Chondrocyte (in vitro differentiated cells): Measurements from ENCODE around the gene ANKRD11. TPM values are rescaled to one million over a fixed set of nuclear protein-coding genes. Genes with fewer than 3 reads are reported as not detected.

Experiments used
- DNase-seq: peaks from one replicate; pipeline ENCODE4 v3.0.0; 2021; ENCODE audit warnings: mixed read lengths, low spot score
- H3K27ac Mint-ChIP-seq: one replicate; pipeline ENCODE4 v1.8.0; 2021; ENCODE audit warnings: mild to moderate bottlenecking, moderate library complexity, mixed read lengths; ENCODE audit not compliant: unreplicated experiment
- H3K27me3 Mint-ChIP-seq: 2 replicates; pipeline ENCODE4 v1.8.0; 2021; ENCODE audit warnings: low read depth, mixed read lengths
- H3K36me3 Mint-ChIP-seq: 2 replicates; pipeline ENCODE4 v1.8.0; 2021; ENCODE audit warnings: low read depth, mixed read lengths
- H3K4me1 Mint-ChIP-seq: 2 replicates; pipeline ENCODE4 v1.8.0; 2021; ENCODE audit warnings: low read depth, mild to moderate bottlenecking, mixed read lengths
- H3K4me3 Mint-ChIP-seq: one replicate; pipeline ENCODE4 v1.8.0; 2021; ENCODE audit warnings: mild to moderate bottlenecking, moderate library complexity, mixed read lengths; ENCODE audit not compliant: unreplicated experiment
- H3K9me3 Mint-ChIP-seq: 2 replicates; pipeline ENCODE4 v1.8.0; 2021; ENCODE audit warnings: low read depth, mixed read lengths
- total RNA-seq: library from RNA; stranded (reverse); gene quantifications from 3 replicates; pipeline ENCODE4 v1.2.1, GENCODE V29; 2021
- TF ChIP-seq, protein P1 (sequence below): fragments of 200-600 bp; sonication (generic); IDR thresholded peaks from 2 replicates; pipeline ENCODE4 v1.5.0; 2021; ENCODE audit warnings: antibody characterized with exemption, mild to moderate bottlenecking, moderate library complexity

The ANKRD11 gene
- total RNA-seq, 1 donor from 2014 or later = 180 TPM

GRCh38 chr16:89219365-89219764 lies 271.0 kb downstream of the ANKRD11 start:
- H3K36me3 Mint-ChIP-seq = peaks cover 23% of the 10 kb centered on the region
- H3K27ac Mint-ChIP-seq = no peak overlapping the region
- H3K9me3 Mint-ChIP-seq = no peaks in the 10 kb centered on the region
- no peak for DNase-seq
- peaks cover 22% of the 10 kb centered on the region for H3K4me1 Mint-ChIP-seq
- no peaks in the 10 kb centered on the region for H3K27me3 Mint-ChIP-seq
- TF ChIP-seq, protein P1, sequence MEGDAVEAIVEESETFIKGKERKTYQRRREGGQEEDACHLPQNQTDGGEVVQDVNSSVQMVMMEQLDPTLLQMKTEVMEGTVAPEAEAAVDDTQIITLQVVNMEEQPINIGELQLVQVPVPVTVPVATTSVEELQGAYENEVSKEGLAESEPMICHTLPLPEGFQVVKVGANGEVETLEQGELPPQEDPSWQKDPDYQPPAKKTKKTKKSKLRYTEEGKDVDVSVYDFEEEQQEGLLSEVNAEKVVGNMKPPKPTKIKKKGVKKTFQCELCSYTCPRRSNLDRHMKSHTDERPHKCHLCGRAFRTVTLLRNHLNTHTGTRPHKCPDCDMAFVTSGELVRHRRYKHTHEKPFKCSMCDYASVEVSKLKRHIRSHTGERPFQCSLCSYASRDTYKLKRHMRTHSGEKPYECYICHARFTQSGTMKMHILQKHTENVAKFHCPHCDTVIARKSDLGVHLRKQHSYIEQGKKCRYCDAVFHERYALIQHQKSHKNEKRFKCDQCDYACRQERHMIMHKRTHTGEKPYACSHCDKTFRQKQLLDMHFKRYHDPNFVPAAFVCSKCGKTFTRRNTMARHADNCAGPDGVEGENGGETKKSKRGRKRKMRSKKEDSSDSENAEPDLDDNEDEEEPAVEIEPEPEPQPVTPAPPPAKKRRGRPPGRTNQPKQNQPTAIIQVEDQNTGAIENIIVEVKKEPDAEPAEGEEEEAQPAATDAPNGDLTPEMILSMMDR = no peak
- peak overlapping the region; percentile 40 for H3K4me3 Mint-ChIP-seq

Other genes starting within 250 kb of the ANKRD11 start
- 84.6 to 127 TPM (median 87.6 TPM) in 3 replicates for gene SPG7, start 17.8 kb upstream of the ANKRD11 start, total RNA-seq
- gene RPL13, start 70.1 kb upstream of the ANKRD11 start, total RNA-seq = 1,149 to 1,324 TPM (median 1,165 TPM) in 3 replicates
- 15.5 to 41.7 TPM (median 16.3 TPM) in 3 replicates for gene CPNE7, start 85.2 kb upstream of the ANKRD11 start, total RNA-seq
- gene DPEP1, start 123.1 kb upstream of the ANKRD11 start, total RNA-seq = not detected in 3 replicates
- 65.3 to 76.8 TPM (median 69.9 TPM) in 3 replicates for gene CHMP1A, start 167.1 kb upstream of the ANKRD11 start, total RNA-seq
- gene SPATA33, start 167.3 kb upstream of the ANKRD11 start, total RNA-seq = 8.8 to 12.6 TPM (median 10.3 TPM) in 3 replicates
- 43.7 to 63.0 TPM (median 45.8 TPM) in 3 replicates for gene CDK10, start 196.1 kb upstream of the ANKRD11 start, total RNA-seq
- gene SPATA2L, start 211.1 kb upstream of the ANKRD11 start, total RNA-seq = 7.0 to 10.3 TPM (median 9.3 TPM) in 3 replicates
- 20.3 to 26.6 TPM (median 20.4 TPM) in 3 replicates for gene VPS9D1, start 230.3 kb upstream of the ANKRD11 start, total RNA-seq
- 16.2 to 23.0 TPM (median 17.4 TPM) in 3 replicates for gene ZNF276, start 231.0 kb upstream of the ANKRD11 start, total RNA-seq